Fibroblast of skin of right biceps (primary cell): ENCODE results near the gene MEIS1.

ENCODE experiments used
- DNase-seq: peaks from one replicate; pipeline ENCODE4 v3.0.0-alpha.2; 2013

MEIS1 gene

GRCh38 chr2:66445076-66445924 lies 10.4 kb downstream of the MEIS1 start:
- DNase-seq: peak; percentile 56

DNA sequence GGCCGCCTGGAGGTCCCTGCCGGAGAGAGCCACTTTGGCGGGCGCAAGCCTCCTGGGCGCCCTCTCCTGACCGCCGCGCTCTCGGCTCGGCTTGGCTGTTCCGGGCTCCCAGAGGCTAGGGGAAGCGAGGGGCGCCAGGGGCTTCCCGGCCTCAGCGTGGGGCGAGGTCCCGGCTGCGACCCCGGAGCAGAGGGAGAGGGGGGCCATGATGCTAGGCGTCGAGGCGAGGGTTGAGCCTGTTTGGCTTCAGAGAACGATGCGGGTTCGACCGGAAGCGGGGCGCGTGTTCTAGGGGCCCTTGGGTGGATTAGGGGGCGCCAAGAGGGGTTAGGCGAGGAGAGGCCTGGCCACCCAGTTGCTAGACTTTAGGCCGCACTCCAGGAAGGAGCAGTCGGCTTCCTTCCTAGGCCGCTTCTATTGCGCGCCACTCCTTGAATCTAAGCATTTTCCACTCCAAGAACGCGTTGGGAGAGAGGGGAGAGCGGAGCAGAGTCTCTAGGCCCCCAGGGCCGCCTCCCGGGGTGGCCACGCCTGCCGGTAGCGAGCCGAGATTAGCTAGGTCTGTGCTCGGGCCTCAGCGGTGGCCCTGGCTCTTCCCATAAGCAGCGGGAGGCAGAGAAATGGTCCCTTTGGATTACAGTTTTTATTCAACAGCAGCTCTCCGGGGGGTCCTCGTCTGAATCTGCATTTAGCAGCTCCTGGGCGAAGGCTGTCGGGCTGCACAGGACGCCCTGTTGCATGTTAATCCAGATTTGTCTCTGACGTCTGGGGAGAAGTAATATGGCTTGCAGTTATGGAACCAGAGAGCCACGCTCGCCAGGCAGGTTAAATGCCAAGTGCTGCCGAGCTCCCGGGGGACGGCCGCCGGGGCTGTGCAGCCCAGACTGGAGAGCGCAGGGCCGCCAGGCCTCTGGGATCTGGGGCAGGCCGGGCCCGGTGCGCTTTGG lies 11.3 kb downstream of the MEIS1 start:
- peak; percentile 73 for DNase-seq

- no peak for DNase-seq
Observed at GRCh38 chr2:66446941-66447340, 12.0 kb downstream of the MEIS1 start.

DNA sequence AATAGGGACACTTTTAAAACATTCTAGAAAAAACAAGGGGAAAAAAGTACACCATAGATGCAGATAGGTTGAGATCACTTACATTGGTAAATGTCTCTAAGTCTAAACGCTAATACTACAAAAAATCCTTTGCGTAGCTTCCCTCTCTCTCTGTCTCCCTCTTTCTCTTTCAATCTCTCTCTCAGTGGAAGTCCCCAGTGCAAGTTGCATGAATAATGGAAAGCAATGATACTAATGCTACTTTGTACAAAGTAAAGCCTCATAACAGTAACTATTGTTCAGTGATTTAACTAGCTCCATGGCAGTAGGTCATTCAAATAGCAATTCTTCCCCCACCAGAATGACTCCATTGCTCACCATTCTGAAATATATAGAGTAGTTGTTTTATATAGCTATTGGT lies 12.8 kb downstream of the MEIS1 start:
- DNase-seq: no peak

- DNase-seq: no peak
Observed at GRCh38 chr2:66448136-66448991, 13.4 kb downstream of the MEIS1 start.

DNA sequence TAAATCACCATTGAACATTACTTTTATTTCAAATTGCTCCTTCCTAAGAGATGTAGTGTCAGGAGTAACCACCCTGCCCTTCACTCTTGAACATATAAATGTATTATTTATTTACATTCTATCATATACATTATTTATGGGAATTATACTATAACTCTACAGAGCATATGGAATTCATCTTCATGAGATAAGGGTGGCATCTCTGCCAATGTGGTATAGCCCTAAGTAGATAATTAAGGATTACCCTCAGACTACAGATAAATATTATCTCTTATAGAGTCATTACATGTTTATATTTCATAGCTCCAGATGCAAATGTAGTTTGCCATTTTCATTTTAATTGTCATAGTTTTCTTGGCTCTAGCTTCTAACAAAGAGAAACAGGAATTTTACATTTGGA lies 17.3 kb downstream of the MEIS1 start:
- DNase-seq: no peak

GRCh38 chr2:66452917-66453316 lies 18.0 kb downstream of the MEIS1 start:
- DNase-seq: no peak

DNA sequence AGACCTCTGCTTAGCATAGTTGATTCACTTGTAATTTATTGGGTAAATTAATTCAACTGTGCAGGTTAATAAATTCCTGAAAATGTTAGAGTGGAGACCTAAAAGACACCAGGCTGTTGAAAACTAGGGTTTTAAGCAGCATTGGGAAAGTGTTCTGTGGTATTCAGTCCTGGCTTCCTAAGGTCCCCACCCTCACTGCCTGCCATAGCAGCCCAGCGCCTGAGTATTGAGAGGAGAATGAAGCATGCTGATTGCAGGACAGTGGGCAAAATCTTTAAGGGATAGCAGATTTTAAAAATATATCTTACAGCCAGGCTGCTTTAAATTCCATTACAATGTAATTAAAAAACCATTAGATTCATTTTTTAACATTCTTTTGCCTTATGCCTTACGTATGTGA lies 20.6 kb downstream of the MEIS1 start:
- no peak for DNase-seq

- no peak for DNase-seq
Observed at GRCh38 chr2:66456183-66457041, 21.5 kb downstream of the MEIS1 start.

GRCh38 chr2:66457545-66457944 lies 22.6 kb downstream of the MEIS1 start:
- no peak for DNase-seq

DNA sequence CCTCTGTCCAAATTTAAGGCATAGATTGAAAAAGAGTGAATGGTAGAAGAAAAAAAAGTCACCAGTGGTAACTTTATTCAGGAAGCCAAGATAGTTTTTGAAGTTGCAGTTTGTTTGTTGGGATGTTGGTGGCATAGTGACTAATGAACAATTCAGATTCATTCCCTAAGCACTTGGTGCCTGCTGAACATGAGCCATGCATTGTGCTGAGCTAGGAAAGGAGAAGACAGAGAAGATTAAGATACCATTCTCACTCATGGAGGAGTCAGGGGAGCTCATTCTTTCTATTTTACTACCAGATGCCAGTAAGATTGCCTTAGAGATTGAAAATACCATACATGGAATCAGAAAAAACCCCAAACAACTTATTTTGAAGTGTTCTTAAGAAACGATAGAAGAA lies 25.1 kb downstream of the MEIS1 start:
- no peak for DNase-seq

DNA sequence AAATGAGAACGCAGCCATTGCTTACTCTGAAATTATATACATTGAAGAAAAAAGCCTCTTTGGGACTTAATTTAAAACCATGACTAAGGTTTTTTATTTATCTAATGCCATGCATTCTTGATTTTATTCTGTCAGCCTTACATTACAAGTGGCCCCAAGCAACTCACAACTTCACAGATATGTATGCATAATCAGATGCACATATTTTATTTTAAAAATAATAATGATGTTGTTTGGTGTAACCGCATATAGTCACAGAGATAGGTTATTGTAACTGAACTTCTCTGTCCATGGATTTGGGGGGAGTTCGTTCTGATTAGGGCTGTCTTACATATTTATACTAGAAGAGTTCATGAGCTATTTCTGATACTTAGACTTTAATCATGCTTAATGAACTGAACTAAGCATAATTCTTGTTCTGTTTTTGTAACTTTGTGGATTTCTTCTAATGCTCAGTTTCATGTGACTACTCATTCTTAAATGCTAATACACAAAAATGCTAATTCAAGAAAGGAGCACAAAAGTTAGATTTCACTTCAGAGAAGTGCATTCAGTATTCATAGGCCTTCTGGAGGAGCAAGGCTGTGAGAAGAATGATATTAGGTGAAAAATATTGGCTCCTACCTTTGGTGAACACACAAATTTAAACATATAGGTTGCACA lies 26.2 kb downstream of the MEIS1 start:
- DNase-seq: no peak

- no peak for DNase-seq
Observed at GRCh38 chr2:66461664-66462500, 27.0 kb downstream of the MEIS1 start.

- peak; percentile 26 for DNase-seq
Observed at GRCh38 chr2:66462501-66462825, 27.5 kb downstream of the MEIS1 start.

GRCh38 chr2:66463206-66463755 lies 28.4 kb downstream of the MEIS1 start:
- peak; percentile 21 for DNase-seq

DNA sequence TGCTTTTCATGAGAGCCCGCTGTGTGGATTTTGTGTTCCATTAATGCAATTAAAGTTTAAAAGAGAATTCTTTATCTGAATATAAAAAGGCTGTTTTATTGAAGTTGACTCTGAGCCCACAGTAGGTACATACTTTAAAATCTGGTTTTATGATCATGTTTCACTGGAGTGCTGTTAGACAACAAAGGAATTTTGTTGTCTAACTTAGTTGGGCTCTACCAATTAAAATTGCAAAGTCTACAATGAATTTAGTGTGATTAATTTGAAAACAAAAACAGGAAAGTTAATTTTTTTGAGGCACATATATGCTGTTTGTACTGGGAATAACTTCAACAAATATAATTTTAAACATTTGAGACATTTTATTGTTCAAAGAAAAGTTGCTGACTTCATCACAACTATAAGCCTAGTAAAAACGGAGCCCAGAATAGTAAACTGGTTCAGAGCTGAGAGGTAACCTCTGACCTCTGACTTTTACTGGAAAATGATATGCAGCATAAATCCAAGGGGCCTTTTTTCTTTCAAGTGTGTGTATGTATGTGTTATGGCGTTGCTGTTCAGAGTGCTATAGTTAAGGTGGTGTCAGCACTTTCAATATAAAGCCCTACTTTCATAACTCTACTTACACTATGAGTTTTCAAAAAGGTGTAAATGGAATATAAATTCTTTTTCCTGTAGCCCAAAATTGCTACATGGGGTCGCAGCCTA lies 30.2 kb downstream of the MEIS1 start:
- DNase-seq: no peak

DNA sequence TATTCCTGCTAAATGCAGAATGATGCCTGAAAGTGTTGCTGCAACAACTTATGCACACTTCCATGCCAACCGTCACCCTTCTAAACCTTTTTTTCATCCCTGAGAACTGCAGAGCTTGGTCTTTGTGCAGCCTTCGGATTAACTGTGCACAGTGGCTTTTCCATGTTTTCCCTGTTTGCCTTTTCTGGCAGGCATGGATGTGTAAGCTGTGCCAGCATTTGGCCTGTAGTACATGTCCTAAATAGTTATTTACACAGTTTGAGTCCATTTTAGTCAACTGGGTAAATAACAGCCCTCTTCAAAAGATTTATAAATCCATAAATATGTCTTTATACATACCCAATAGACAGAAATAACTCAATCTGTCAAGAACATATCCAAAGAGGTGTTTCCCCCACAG lies 31.5 kb downstream of the MEIS1 start:
- no peak for DNase-seq

DNA sequence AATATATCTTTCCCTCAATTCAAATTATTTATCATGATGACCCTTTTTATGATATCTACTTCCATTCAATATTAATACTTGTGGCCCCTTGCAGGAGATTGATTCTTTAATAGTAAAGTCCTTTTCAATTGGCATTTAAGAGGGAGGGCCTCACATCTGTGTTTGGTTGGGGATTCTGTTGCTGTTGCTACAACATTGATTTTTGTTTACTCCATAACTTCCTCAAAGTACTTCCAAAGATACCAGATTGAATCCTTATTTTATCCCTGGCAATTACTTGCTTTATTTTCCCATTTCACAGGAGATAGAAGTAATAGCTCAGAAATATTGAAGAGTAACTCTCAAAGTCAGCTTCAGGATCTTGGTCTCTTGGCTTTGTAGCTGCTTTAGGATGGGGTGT lies 32.8 kb downstream of the MEIS1 start:
- no peak for DNase-seq

DNA sequence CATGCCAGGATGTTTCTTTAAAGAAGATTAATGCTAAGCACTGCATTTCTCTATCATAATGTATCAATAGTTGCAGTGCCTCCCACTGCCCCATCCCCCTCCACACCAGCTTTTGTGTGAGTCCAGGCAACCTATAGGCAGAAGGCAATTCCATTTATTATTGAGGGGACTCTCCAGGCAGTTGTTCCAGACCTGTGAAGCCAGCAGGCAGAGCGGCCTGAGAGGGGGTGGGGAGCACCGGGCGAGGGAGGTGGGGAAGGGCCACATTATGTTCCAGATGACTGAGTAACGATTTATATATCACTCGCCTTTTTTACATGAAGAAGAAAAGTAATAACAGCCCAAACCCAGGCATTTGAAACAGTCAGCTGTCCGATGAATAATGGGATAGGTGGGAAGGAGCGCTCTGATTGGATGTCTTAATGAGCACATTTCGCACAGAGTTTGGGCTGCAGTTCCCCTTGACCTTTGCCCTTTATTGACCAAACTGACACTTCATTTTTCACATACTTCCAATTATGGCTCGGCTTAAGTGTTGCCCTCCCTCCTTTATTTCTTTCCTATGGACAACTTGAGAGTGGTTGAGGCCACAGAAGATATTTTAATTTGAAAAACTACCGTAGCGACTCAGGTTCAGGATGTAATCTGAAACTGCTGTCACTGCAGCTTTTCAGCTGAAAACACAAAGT lies 34.4 kb downstream of the MEIS1 start:
- DNase-seq: no peak
